ENCODE measurements around the gene SOCS2.

DNA sequence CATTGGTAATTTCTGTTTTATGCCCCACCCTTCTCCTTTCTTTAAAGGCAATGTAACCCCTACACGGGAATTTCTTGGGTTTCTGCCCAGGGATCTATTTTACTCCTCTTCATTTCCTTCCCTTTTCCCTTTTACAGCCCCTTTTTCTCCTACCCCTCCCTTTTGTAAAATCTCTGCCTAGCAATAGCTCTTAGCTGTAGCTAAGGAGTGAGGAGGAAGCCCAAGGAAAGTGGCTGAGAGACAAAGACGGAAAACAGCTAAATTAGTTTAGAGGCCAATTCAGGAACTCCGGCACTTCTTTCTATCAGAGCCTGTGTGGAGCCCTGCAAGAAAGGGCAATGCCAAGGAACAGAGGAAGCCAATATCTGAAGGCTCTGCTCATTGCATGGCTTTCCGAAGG lies 40.3 kb downstream of the SOCS2 start:
- no peak for TF ChIP-seq POLR2A (IDR thresholded peaks at IDR 0.05)
- TF ChIP-seq CTCF (IDR thresholded peaks at IDR 0.05), result no peak
